ENCODE data around the gene ZNF417. TPM values are rescaled to one million over a fixed set of nuclear protein-coding genes. Genes with fewer than 3 reads are reported as not detected.
"Not testable (repeated sequence)": the region's sequence is repeated elsewhere in the genome, so short reads cannot be mapped to it uniquely, and the experiment has no call there.

The ZNF417 gene
- 8.8 and 11.4 TPM in 2 replicates for total RNA-seq (2022)
- percentile 82 among the genes with signal in this experiment for Bru-seq, nascent RNA
- percentile 91 among the genes with signal in this experiment for BruChase-seq, experiment 1, labeled RNA remaining after a 6-hour chase
- percentile 93 among the genes with signal in this experiment for BruChase-seq, experiment 2, labeled RNA remaining after a 2-hour chase
- long read RNA-seq, partial matches to known transcripts = 0 of 3 reads
- long read RNA-seq, other reads (novel, unspliced or antisense) = 2 of 3 reads

GRCh38 chr19:57916168-57916995 lies at the start of gene ZNF417:
Gene ZNF417 (minus strand): TSS chr19:57916592. CDS start chr19:57916411, 181 bp downstream.
- not testable (repeated sequence) for H3K4me1 Mint-ChIP-seq (ENCODE audit: insufficient read depth, unreplicated experiment); H3K27me3 Mint-ChIP-seq (ENCODE audit: insufficient read depth, unreplicated experiment)
- BruUV-seq (replicated peaks) = TSS peak; percentile 65
- peak; percentile 94 for DNase-seq (ENCODE audit: unreplicated experiment)
- ChIA-PET CTCF (interaction anchor here (0.8 to 1.4 kb wide), 2 partner anchors 9 to 13 kb away, joined by 5 to 7 read pairs; no protein-coding TSS in a partner anchor), POLR2A (interaction anchor here (0.6 to 1.4 kb wide), 3 partner anchors 30 to 446 kb away, joined by 3 to 7 read pairs (median 4); partner anchors contain the start of genes ZNF497 and ZNF551)
- H3K4me3 Mint-ChIP-seq (ENCODE audit: unreplicated experiment) = peak within 1 kb of the TSS; percentile 93
- H3K9me3 Mint-ChIP-seq (ENCODE audit: unreplicated experiment) = peaks cover 25% of the 10 kb centered on the region
- peak within 1 kb of the TSS; percentile 94 for H3K27ac Mint-ChIP-seq (ENCODE audit: low read depth, unreplicated experiment)
- intact Hi-C loops (cut with micrococcal nuclease) = loop anchor here (10.0 kb wide), 1 partner anchor 342 kb away; the partner anchor contains the start of gene ZNF416
- H3K36me3 Mint-ChIP-seq (ENCODE audit: insufficient read depth, unreplicated experiment) = peaks cover 30% of the 10 kb centered on the region

GRCh38 chr19:57964761-57965160 lies 48.4 kb upstream of the ZNF417 start:
- DNase-seq (ENCODE audit: unreplicated experiment) = no peak
- Mint-ChIP-seq H3K4me1 (ENCODE audit: insufficient read depth, unreplicated experiment) (no peaks in the 10 kb centered on the region), H3K27ac (ENCODE audit: low read depth, unreplicated experiment) (no peak overlapping the region), H3K9me3 (ENCODE audit: unreplicated experiment) (peaks cover 20% of the 10 kb centered on the region), H3K27me3 (ENCODE audit: insufficient read depth, unreplicated experiment) (no peaks in the 10 kb centered on the region), H3K36me3 (ENCODE audit: insufficient read depth, unreplicated experiment) (no peaks in the 10 kb centered on the region), H3K4me3 (ENCODE audit: unreplicated experiment) (no peak overlapping the region)
- ChIA-PET POLR2A (interaction anchor here (0.6 kb wide), 1 partner anchor 13 kb away, joined by 4 read pairs; no protein-coding TSS in a partner anchor), CTCF (interaction anchor here (0.6 kb wide), 1 partner anchor 542 kb away, joined by 3 read pairs; no protein-coding TSS in a partner anchor)
- no peak for TF ChIP-seq CTCF (IDR thresholded peaks at IDR 0.05; ENCODE audit: unreplicated experiment)
- BruUV-seq (replicated peaks) = no TSS peak
- intact Hi-C loops (cut with micrococcal nuclease) = no loop called here

- intact Hi-C loops (cut with micrococcal nuclease) = no loop called here
- no TSS peak for BruUV-seq (replicated peaks)
- TF ChIP-seq CTCF (IDR thresholded peaks at IDR 0.05; ENCODE audit: unreplicated experiment) = no peak
- POLR2A ChIA-PET = no interaction called here
- CTCF ChIA-PET = no interaction called here
- no peaks in the 10 kb centered on the region for H3K4me1 Mint-ChIP-seq (ENCODE audit: insufficient read depth, unreplicated experiment)
- no peak for DNase-seq (ENCODE audit: unreplicated experiment)
- peaks cover 3% of the 10 kb centered on the region for H3K36me3 Mint-ChIP-seq (ENCODE audit: insufficient read depth, unreplicated experiment)
- H3K4me3 Mint-ChIP-seq (ENCODE audit: unreplicated experiment) = no peak overlapping the region
- H3K27me3 Mint-ChIP-seq (ENCODE audit: insufficient read depth, unreplicated experiment) = no peaks in the 10 kb centered on the region
- peaks cover 16% of the 10 kb centered on the region for H3K9me3 Mint-ChIP-seq (ENCODE audit: unreplicated experiment)
- no peak overlapping the region for H3K27ac Mint-ChIP-seq (ENCODE audit: low read depth, unreplicated experiment)
These were observed 45.4 kb upstream of the ZNF417 start for GRCh38 chr19:57961785-57962184.

GRCh38 chr19:57954996-57955395 lies 38.6 kb upstream of the ZNF417 start:
- POLR2A ChIA-PET = no interaction called here
- no peaks in the 10 kb centered on the region for H3K4me1 Mint-ChIP-seq (ENCODE audit: insufficient read depth, unreplicated experiment)
- no peak overlapping the region for H3K27ac Mint-ChIP-seq (ENCODE audit: low read depth, unreplicated experiment)
- DNase-seq (ENCODE audit: unreplicated experiment) = no peak
- BruUV-seq (replicated peaks) = no TSS peak
- H3K36me3 Mint-ChIP-seq (ENCODE audit: insufficient read depth, unreplicated experiment) = peaks cover 7% of the 10 kb centered on the region
- intact Hi-C loops (cut with micrococcal nuclease) = no loop called here
- CTCF ChIA-PET = no interaction called here
- H3K4me3 Mint-ChIP-seq (ENCODE audit: unreplicated experiment) = no peak overlapping the region
- no peaks in the 10 kb centered on the region for H3K27me3 Mint-ChIP-seq (ENCODE audit: insufficient read depth, unreplicated experiment)
- no peak for TF ChIP-seq CTCF (IDR thresholded peaks at IDR 0.05; ENCODE audit: unreplicated experiment)
- peaks cover 36% of the 10 kb centered on the region for H3K9me3 Mint-ChIP-seq (ENCODE audit: unreplicated experiment)
